SH-SY5Y (cell line): ENCODE results near the gene TMEM35A.

Experiments
- GATA2 ChIP-seq: IDR thresholded peaks from 2 replicates; pipeline ENCODE4 v1.6.1; 2011; ENCODE audit warnings: mild to moderate bottlenecking, low read depth, low read length
- GATA3 ChIP-seq: IDR thresholded peaks from 2 replicates; pipeline ENCODE4 v1.6.1; 2011; ENCODE audit warnings: low read depth, mild to moderate bottlenecking, low read length, moderate library complexity

TMEM35A gene

DNA sequence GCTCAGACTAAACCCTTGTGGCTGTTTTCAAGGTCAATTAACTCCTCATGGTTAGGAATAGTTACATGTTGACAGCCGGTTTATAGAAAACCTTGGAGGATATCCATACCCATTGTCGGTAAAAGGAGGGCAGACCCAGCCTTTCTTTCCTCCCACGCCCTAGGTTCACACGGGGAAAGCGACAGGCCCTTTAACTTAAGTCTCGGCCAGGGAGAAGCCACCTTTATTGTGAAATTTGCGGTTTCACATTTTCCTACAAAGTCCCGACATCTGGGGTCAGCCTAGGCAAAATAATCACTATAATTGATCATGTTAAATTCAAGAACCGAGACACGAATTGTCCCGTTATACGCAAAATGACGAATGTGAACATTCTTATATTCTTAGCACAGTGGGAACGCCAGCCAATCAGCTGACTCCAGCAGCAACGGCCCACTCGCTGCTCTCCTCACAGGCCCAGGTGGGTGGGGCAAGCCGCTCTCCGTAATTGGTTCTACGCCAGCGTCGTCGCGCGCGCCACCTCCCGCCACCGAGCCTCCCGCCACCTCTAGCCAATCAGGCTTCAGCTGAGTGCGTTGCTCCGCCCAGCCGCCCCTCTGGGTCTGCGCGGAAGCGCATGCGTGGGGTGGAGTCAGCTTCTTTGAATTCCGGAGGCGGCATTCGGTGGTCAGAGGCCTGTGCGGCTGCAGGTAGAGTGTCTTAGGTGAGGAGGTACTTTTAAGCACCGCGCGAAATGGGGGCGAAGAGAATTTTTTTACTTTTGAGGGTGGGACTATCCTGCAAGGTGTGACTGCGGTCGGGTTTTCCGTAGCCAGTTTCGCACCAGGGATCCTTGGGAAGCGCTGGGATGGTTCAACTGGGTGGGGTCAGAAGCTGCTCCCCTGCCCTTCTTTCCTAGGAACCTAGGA, 19.1 kb downstream of the TMEM35A start, which contains the start of gene CENPI:
Gene CENPI, plus strand, starts transcription at position 659 of the 908 bp plus-strand sequence. CDS start 2,867 bp downstream, outside the sequence.
- TF ChIP-seq GATA2: no peak
- TF ChIP-seq GATA3: no peak

DNA sequence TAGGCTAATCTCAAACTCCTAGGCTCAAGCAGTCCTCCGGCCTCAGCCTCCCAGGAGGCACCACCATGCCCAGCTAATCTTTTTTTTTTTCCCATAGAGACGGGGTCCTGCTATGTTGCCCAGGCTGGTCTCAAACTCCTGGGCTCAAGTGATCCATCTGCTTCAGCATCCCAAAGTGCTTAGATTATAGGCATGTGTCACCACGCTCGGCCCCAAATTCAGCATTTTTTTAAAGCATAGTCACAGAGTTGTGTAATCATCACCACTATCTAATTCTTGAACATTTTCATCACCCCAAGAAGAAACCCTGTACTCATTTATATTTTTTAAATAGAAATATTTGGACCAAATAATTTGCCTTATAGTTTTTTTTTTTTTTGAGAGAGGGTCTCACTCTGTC, 29.6 kb downstream of the TMEM35A start:
- TF ChIP-seq GATA3 (no peak), GATA2 (no peak)

DNA sequence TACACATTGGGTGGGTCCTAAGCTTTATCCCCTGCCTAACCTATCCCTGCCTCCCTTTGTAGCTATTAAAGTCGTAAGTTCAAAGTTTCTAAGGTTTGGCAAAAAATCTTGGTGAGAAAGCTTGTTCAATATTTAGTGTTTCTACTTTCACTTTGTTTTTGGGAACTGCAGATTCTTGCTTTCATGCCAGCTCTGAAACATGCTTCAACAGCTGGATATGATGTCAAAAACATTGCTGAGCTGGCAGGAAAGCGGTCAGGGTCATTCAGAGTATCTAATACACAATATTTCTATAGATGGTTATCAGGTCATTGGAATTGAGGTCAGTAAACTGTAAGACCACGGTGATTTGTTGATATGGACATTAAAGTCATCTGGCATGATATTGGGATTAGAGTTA, 39.0 kb downstream of the TMEM35A start:
- TF ChIP-seq GATA3 (no peak), GATA2 (no peak)

GRCh38 chrX:101136235-101136634, 57.6 kb downstream of the TMEM35A start:
- TF ChIP-seq GATA2 (no peak), GATA3 (no peak)
